OCI-LY1 (cell line): ENCODE measurements around the gene LTBP1.

Experiments used
- H2AFZ ChIP-seq: fragments of 200-600 bp; sonication (generic), shearing (Covaris generic); 2 replicates; pipeline ENCODE4 v1.6.0; 2014; ENCODE audit warnings: antibody characterized with exemption, mild to moderate bottlenecking, low read length
- H3F3A ChIP-seq: fragments of 200-600 bp; sonication (generic), shearing (Covaris generic); 2 replicates; pipeline ENCODE4 v1.6.0; 2014; ENCODE audit warnings: mild to moderate bottlenecking, antibody characterized with exemption, low read length, moderate library complexity; ENCODE audit not compliant: insufficient read depth
- H3K27ac ChIP-seq: fragments of 200-600 bp; sonication (generic); 2 replicates; pipeline ENCODE4 v1.5.1; 2014; ENCODE audit warnings: low read length, mixed run types, mild to moderate bottlenecking, low read depth; ENCODE audit not compliant: poor library complexity, severe bottlenecking
- H3K27me3 ChIP-seq: fragments of 200-600 bp; sonication (generic); 2 replicates; pipeline ENCODE4 v1.6.0; 2014; ENCODE audit warnings: antibody characterized with exemption, mild to moderate bottlenecking, low read length, moderate library complexity; ENCODE audit not compliant: insufficient read depth
- H3K36me3 ChIP-seq: fragments of 200-600 bp; sonication (generic); 2 replicates; pipeline ENCODE4 v1.6.1; 2014; ENCODE audit warnings: mild to moderate bottlenecking, antibody characterized with exemption, low read length, moderate library complexity, mixed read lengths; ENCODE audit not compliant: insufficient read depth
- H3K4me1 ChIP-seq: fragments of 200-600 bp; sonication (generic); 2 replicates; pipeline ENCODE4 v1.5.1; 2014; ENCODE audit warnings: mild to moderate bottlenecking, low read length, moderate library complexity; ENCODE audit not compliant: insufficient read depth, severe bottlenecking
- H3K4me2 ChIP-seq: fragments of 200-600 bp; sonication (generic), shearing (Covaris generic); 2 replicates; pipeline ENCODE4 v1.6.1; 2014; ENCODE audit warnings: low read length
- H3K4me3 ChIP-seq: fragments of 200-600 bp; sonication (generic); 2 replicates; pipeline ENCODE4 v1.5.1; 2014; ENCODE audit warnings: low read length, low read depth, mild to moderate bottlenecking, mixed read lengths; ENCODE audit not compliant: poor library complexity, severe bottlenecking
- H3K79me2 ChIP-seq: fragments of 200-600 bp; shearing (Covaris generic); 2 replicates; pipeline ENCODE4 v1.6.1; 2016; ENCODE audit warnings: mixed run types, low read length, mixed read lengths; ENCODE audit not compliant: insufficient read depth
- H3K9ac ChIP-seq: fragments of 200-600 bp; sonication (generic), shearing (Covaris generic); 2 replicates; pipeline ENCODE4 v1.6.1; 2014; ENCODE audit warnings: mild to moderate bottlenecking, low read length, mixed read lengths
- H3K9me2 ChIP-seq: fragments of 200-600 bp; sonication (generic), shearing (Covaris generic); 2 replicates; pipeline ENCODE4 v1.6.1; 2014; ENCODE audit warnings: low read depth, mild to moderate bottlenecking, low read length, mixed read lengths
- H3K9me3 ChIP-seq: fragments of 200-600 bp; shearing (Covaris generic); 2 replicates; pipeline ENCODE4 v1.6.1; 2014; ENCODE audit warnings: low read length, mixed read lengths
- H4K20me1 ChIP-seq: fragments of 200-600 bp; sonication (generic), shearing (Covaris generic); 2 replicates; pipeline ENCODE4 v1.6.0; 2016; ENCODE audit warnings: mild to moderate bottlenecking, low read length; ENCODE audit not compliant: insufficient read depth
- EZH2 ChIP-seq: fragments of 200-600 bp; sonication (generic), shearing (Covaris generic); IDR thresholded peaks from 2 replicates; pipeline ENCODE4 v1.8.0; 2017; ENCODE audit warnings: borderline replicate concordance, mixed run types, mild to moderate bottlenecking, antibody characterized with exemption, low read length, moderate library complexity, mixed read lengths
- TF ChIP-seq, protein P1 (sequence below): fragments of 200-600 bp; sonication (generic), shearing (Covaris generic); IDR thresholded peaks from 2 replicates; pipeline ENCODE4 v1.5.1; 2017; ENCODE audit warnings: mild to moderate bottlenecking, antibody characterized with exemption, low read length, moderate library complexity, mixed read lengths

LTBP1 gene

DNA sequence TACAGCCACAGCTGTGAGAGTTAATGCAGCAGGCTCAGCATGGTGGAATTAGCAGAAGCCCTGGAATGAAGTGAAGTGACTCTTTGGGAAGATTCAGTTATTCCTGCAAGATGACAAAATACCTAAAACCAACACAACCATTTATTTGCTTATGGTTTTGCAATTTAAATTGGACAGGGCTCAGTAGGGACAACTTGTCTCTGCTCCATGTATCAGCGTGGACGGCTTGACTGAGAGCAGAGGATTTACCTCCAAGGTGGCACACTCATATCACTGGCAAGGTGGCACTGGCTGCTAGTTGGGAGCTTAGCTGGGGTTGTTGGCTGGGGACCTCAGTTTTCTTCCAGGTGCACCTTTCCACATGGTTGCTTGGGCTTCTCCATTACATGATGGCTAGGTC lies 58.3 kb downstream of the LTBP1 start:
- Histone ChIP-seq H3K9me2 (no peaks in the 10 kb centered on the region), H3K4me1 (peaks cover 4% of the 10 kb centered on the region), H3K27me3 (no peaks in the 10 kb centered on the region), H3K36me3 (peaks cover 61% of the 10 kb centered on the region), H3K9ac (no peak overlapping the region), H3K9me3 (no peaks in the 10 kb centered on the region), H3K79me2 (peaks cover 65% of the 10 kb centered on the region), H3K4me3 (no peak overlapping the region), H4K20me1 (no peaks in the 10 kb centered on the region), H3K27ac (no peak overlapping the region), H3K4me2 (no peak overlapping the region), H2AFZ (no peak overlapping the region), H3F3A (no peaks in the 10 kb centered on the region)
- TF ChIP-seq, protein P1, sequence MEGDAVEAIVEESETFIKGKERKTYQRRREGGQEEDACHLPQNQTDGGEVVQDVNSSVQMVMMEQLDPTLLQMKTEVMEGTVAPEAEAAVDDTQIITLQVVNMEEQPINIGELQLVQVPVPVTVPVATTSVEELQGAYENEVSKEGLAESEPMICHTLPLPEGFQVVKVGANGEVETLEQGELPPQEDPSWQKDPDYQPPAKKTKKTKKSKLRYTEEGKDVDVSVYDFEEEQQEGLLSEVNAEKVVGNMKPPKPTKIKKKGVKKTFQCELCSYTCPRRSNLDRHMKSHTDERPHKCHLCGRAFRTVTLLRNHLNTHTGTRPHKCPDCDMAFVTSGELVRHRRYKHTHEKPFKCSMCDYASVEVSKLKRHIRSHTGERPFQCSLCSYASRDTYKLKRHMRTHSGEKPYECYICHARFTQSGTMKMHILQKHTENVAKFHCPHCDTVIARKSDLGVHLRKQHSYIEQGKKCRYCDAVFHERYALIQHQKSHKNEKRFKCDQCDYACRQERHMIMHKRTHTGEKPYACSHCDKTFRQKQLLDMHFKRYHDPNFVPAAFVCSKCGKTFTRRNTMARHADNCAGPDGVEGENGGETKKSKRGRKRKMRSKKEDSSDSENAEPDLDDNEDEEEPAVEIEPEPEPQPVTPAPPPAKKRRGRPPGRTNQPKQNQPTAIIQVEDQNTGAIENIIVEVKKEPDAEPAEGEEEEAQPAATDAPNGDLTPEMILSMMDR = no peak
- no peak for TF ChIP-seq EZH2

DNA sequence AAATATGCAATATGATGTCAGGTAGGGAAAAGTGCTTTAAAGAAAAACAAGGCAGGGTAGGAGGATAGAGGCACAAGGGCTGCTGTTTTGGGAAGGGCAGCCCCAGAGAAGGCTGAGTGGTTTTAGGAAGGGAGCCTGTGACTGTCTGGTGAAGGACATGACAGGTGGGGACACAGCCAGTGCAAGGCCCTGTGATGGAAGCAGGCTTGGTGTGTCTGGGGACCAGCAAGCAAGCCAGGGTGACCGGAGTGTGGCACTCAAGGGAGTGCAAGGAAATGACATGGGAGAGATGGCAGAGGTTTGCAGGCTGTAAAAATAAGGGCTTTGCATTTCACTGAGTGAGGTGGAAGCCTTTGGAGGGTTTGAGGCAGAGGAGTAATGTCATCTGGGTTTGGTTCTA lies 62.0 kb downstream of the LTBP1 start:
- no peak overlapping the region for H3K4me3 ChIP-seq

DNA sequence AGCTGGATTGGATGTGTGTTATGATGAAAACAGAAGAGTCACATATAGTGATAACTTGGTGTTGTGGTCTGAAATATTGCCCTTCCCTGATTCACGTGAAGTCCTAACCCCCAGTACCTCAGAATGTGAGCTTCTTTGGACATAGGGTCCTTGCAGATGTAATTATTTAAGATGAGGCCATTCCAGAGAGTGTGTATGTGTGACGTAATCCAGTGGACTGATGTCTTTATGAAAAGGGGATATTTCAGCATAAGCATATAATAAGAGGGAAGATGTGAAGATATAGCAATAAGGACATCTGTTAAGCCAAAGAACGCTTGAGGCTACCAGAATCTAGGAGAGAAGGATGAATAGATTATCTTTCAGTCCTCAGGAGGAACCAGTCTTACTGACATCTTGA lies 62.5 kb downstream of the LTBP1 start:
- no peak overlapping the region for H3K9ac ChIP-seq
- no peaks in the 10 kb centered on the region for H3K9me3 ChIP-seq
- H3F3A ChIP-seq = no peaks in the 10 kb centered on the region
- H3K27ac ChIP-seq = no peak overlapping the region
- no peak overlapping the region for H3K4me3 ChIP-seq
- no peaks in the 10 kb centered on the region for H3K9me2 ChIP-seq
- no peaks in the 10 kb centered on the region for H4K20me1 ChIP-seq
- no peak overlapping the region for H2AFZ ChIP-seq
- H3K4me2 ChIP-seq = no peak overlapping the region
- peaks cover 76% of the 10 kb centered on the region for H3K36me3 ChIP-seq
- TF ChIP-seq, protein P1 = no peak
- TF ChIP-seq EZH2 = no peak
- H3K4me1 ChIP-seq = no peaks in the 10 kb centered on the region
- H3K79me2 ChIP-seq = peaks cover 79% of the 10 kb centered on the region
- H3K27me3 ChIP-seq = no peaks in the 10 kb centered on the region

More for the DNA sequence above, 62.0 kb downstream of the LTBP1 start:
- Histone ChIP-seq H3K27ac (no peak overlapping the region), H3K27me3 (no peaks in the 10 kb centered on the region), H3K4me1 (no peaks in the 10 kb centered on the region), H3K9me2 (no peaks in the 10 kb centered on the region), H3K9ac (no peak overlapping the region), H3K9me3 (no peaks in the 10 kb centered on the region), H4K20me1 (no peaks in the 10 kb centered on the region), H2AFZ (no peak overlapping the region), H3K4me2 (no peak overlapping the region), H3F3A (no peaks in the 10 kb centered on the region), H3K36me3 (peaks cover 71% of the 10 kb centered on the region), H3K79me2 (peaks cover 79% of the 10 kb centered on the region)
- TF ChIP-seq, protein P1 = no peak
- TF ChIP-seq EZH2 = no peak
